Right ventricle myocardium superior (tissue), 1 donor: Measurements from ENCODE around the gene KIFAP3. TPM values are rescaled to one million over a fixed set of nuclear protein-coding genes. Genes with fewer than 3 reads are reported as not detected.
A peak's percentile ranks its signal among the peaks of the same experiment; 100 is the strongest.
"Not testable (repeated sequence)": the region's sequence is repeated elsewhere in the genome, so short reads cannot be mapped to it uniquely, and the experiment has no call there.

ENCODE experiments used
- ATAC-seq: fragments of 200-7000 bp; cut with Tn5 transposase; one replicate; pipeline ENCODE4 v1.9.1; 2020; ENCODE audit warnings: mild to moderate bottlenecking; ENCODE audit not compliant: poor library complexity
- DNase-seq: peaks from one replicate; pipeline ENCODE4 v3.0.0-alpha.2; 2020
- intact Hi-C: fragments of 100-400 bp; cut with DNase I; formaldehyde crosslinking; loops from one replicate; pipeline ENCODE4 v1.11.2; 2022
- total RNA-seq: library from RNA; stranded (reverse); fragmentation: NEBNext Ultra II Directional; extraction: Animal tissue kit (Norgen Biotek cat#: 25700); gene quantifications from one replicate; pipeline ENCODE4 v1.2.1, GENCODE V29; 2021
- donor health status: DM: no; HTN: yes; CAD: no; lungs with severe emphysema.

Gene KIFAP3
- total RNA-seq, 1 donor from 2014 or later, result 30.3 TPM

DNA sequence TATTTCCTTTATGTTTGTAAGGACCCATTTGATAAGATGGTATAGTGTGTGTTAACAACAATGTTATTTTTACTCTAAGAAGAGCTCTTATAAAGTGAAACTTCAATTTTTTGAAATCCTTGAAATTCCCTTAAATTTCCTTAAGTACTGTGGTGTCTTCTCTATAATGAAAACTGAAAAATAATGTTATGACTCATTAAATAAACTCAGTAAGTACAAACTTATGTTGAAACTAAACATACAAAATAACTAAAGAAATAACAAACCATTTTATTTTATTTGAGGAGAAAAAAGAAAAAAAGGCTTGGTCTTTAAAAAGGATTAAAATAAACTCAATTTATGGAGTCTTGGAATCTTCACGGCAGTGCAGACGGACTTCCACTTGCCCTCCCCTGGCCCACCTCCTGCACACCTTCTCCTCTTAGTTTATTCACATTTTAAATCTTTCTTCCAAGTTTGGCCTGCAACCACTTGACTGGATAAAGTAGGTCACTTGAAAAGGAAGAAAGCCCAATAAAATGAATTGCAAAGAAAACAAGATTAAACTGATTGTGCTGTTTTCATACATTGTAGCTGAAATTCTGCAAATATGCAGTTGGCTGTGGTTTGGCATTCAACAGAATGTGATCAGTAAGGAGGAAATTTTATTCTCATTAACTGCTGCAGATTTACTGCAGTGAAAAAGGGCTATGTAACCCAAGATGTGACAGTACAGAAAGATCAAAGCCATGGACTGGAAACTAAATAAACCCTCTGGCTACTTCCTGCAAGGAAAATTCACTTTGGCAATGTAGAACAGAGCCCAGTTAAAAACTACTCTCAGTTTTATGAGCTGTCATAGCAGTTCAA is 132.3 kb downstream of the KIFAP3 start:
- no peak for ATAC-seq
- DNase-seq, result no peak
- intact Hi-C loops, result no loop called here

DNA sequence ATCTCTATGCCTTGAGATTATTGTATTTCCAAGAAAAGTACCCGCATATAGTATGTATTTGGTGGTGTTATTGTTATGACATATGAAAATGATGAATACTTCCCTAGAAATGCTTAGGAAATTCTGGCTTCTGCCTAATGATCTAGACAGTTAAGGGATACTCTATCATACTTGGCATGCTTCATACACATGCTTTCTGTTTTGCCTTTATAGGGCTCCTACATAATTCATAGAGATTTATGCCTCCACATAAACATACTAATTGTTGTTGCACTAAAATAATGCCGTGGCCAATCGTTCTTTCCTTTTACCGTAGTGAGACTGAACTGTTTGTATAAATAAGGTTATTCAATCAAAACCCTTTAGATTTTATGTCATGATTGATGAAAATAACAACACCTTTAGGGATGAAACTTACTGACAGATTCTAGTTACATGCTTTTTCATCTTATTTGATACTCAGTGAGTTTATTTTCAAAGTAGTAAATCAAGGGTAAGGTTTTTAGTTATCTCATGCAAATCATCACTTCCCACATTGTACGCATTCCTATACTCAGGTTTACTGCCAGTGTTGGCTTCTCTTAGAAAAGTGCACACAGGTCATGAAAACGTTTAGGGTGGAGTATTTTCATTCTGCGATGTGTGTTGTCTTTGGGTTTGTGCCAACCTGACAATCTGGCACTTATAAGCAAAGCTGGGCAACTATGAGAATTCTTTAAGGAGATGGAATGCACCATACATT is 140.3 kb downstream of the KIFAP3 start:
- no peak for ATAC-seq
- intact Hi-C loops, result no loop called here
- DNase-seq, result no peak

GRCh38 chr1:169931795-169932231 is 142.7 kb downstream of the KIFAP3 start:
- intact Hi-C loops, result no loop called here
- ATAC-seq, result no peak
- DNase-seq, result no peak

GRCh38 chr1:169929210-169929526 is 145.3 kb downstream of the KIFAP3 start:
- intact Hi-C loops, result no loop called here
- DNase-seq (no peak), ATAC-seq (no peak)

- intact Hi-C loops, result no loop called here
- ATAC-seq, result peak; percentile 70
- DNase-seq, result no peak
Measured at GRCh38 chr1:169928438-169929209, 145.9 kb downstream of the KIFAP3 start.

GRCh38 chr1:169925505-169926482 is 148.7 kb downstream of the KIFAP3 start:
- DNase-seq, result no peak
- ATAC-seq, result peak; percentile 73
- intact Hi-C loops, result no loop called here

GRCh38 chr1:169924829-169925228 is 149.7 kb downstream of the KIFAP3 start:
- intact Hi-C loops, result no loop called here
- ATAC-seq (peak; percentile 53), DNase-seq (no peak)

- DNase-seq (no peak), ATAC-seq (no peak)
- intact Hi-C loops, result no loop called here
Measured at GRCh38 chr1:169924063-169924462, 150.4 kb downstream of the KIFAP3 start.

GRCh38 chr1:169921080-169921479 is 153.4 kb downstream of the KIFAP3 start:
- intact Hi-C loops, result no loop called here
- no peak for ATAC-seq

GRCh38 chr1:169918927-169919326 is 155.6 kb downstream of the KIFAP3 start:
- no peak for ATAC-seq
- intact Hi-C loops, result no loop called here
- DNase-seq, result no peak

More at GRCh38 chr1:169921080-169921479, 153.4 kb downstream of the KIFAP3 start:
- DNase-seq, result no peak

DNA sequence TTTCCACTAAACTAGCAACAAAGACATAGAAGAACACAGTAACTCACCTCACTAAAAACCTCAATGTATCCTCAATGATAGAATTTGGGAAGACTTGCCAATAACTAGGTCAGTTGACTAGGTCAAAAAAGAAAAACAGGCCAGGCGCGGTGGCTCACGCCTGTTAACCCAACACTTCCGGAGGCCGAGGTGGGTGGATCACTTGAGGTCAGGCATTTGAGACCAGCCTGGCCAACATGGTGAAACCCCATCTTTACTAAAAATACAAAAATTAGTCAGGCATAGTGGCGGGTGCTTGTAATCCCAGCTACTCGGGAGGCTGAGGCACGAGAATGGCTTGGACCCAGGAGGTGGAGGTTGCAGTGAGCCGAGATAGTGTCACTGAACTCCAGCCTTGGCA is 156.3 kb downstream of the KIFAP3 start:
- intact Hi-C loops, ATAC-seq: not testable (repeated sequence)

DNA sequence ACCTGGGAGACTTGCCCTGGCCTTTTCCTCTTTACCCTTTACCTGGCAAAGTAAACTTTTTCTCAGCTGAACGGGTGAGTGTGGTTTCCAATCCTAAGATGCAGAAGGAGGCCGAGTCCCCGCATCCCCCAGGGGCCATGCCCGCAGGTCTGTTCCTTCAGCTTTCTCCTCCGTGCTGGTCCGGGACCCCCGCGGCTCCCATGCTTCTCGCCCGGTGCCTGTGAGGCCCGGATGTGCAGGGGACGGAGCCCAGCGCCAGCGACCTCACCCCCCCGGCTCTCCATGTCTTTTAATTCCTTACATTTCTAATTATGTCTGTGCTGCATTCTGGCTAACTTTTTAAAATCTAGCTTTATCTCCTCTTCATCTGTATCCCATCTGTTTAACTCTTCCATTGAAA is 159.3 kb downstream of the KIFAP3 start:
- intact Hi-C loops, result no loop called here
- DNase-seq (no peak), ATAC-seq (no peak)

More for the DNA sequence above, 156.3 kb downstream of the KIFAP3 start:
- not testable (repeated sequence) for DNase-seq

- intact Hi-C loops, result no loop called here
- DNase-seq (no peak), ATAC-seq (no peak)
Measured at GRCh38 chr1:169914531-169914930, 160.0 kb downstream of the KIFAP3 start.

GRCh38 chr1:169909499-169909898 is 165.0 kb downstream of the KIFAP3 start:
- intact Hi-C loops, result no loop called here
- DNase-seq (no peak), ATAC-seq (no peak)

GRCh38 chr1:169906938-169907337 is 167.6 kb downstream of the KIFAP3 start:
- intact Hi-C loops, result no loop called here
- ATAC-seq (peak; percentile 15), DNase-seq (no peak)

GRCh38 chr1:169904834-169905233 is 169.7 kb downstream of the KIFAP3 start:
- ATAC-seq (no peak), DNase-seq (no peak)
- intact Hi-C loops, result no loop called here

GRCh38 chr1:169902751-169903150 is 171.7 kb downstream of the KIFAP3 start:
- ATAC-seq (no peak), DNase-seq (no peak)
- intact Hi-C loops, result no loop called here

DNA sequence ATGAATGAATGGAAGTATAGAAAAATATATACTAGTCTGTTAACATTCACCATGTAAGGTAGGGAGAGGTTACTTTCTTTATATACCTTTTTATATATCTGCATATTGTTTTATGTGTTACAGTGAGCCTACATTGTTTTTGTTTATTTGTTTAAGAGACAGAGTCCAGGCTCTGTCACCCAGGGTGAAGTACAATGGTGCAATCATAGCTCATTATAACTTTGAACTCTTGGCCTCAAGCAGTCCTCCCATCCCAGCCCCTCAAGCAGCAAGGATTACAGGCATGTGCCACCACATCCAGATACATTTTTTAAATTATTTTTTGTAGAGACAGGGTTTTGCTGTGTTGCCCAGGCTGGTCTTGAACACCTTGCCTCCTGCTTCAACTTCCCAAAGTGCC is 173.4 kb downstream of the KIFAP3 start:
- ATAC-seq (no peak), DNase-seq (no peak)
- intact Hi-C loops, result no loop called here
